Measurements from ENCODE around the gene NAA16.

The NAA16 gene

DNA sequence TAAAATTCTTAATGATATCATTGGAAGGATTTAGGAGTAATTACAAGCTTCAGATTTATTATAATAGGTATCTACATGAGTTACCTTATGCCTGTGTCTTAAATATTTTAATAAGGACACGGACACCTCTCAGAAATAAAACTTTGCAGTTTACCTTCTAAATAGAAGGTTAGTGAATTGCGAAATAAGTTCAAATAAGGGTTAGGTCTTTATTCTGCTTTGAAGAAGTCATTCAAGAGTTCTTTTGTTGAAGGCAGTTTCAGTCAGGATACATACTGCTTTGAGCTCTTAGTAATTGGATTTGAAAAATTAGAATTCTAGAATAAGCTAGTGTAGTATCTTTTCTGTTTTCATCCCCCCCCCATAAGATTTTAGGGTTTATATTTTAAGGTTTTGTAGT is 53.0 kb downstream of the NAA16 start:
- TF ChIP-seq GLIS3 (CRISPR knock-in tag; IDR thresholded peaks at IDR 0.05) (no peak), ISL1 (CRISPR knock-in tag; IDR thresholded peaks at IDR 0.05) (no peak), OSR1 (CRISPR knock-in tag; IDR thresholded peaks at IDR 0.05) (no peak), ZNF8 (CRISPR knock-in tag; IDR thresholded peaks at IDR 0.05) (no peak), ZFP3 (CRISPR knock-in tag; IDR thresholded peaks at IDR 0.05) (no peak), TCF4 (CRISPR knock-in tag; IDR thresholded peaks at IDR 0.05; ENCODE audit: borderline replicate concordance) (no peak), ZFP30 (CRISPR knock-in tag; IDR thresholded peaks at IDR 0.05) (no peak), TOX (CRISPR knock-in tag; IDR thresholded peaks at IDR 0.05; ENCODE audit: borderline replicate concordance) (no peak), CSDC2 (CRISPR knock-in tag; IDR thresholded peaks at IDR 0.05) (no peak), ZC3H10 (CRISPR knock-in tag; IDR thresholded peaks at IDR 0.05) (no peak), ESRRG (CRISPR knock-in tag; IDR thresholded peaks at IDR 0.05) (no peak), ZNF70 (CRISPR knock-in tag; IDR thresholded peaks at IDR 0.05) (no peak), RARB (CRISPR knock-in tag; IDR thresholded peaks at IDR 0.05) (no peak), ZNF565 (CRISPR knock-in tag; conservative IDR thresholded peaks at IDR 0.05; ENCODE audit: low read depth) (no peak), PPARA (CRISPR knock-in tag; IDR thresholded peaks at IDR 0.05; ENCODE audit: borderline replicate concordance) (no peak)
- TF ChIP-seq, protein P1, sequence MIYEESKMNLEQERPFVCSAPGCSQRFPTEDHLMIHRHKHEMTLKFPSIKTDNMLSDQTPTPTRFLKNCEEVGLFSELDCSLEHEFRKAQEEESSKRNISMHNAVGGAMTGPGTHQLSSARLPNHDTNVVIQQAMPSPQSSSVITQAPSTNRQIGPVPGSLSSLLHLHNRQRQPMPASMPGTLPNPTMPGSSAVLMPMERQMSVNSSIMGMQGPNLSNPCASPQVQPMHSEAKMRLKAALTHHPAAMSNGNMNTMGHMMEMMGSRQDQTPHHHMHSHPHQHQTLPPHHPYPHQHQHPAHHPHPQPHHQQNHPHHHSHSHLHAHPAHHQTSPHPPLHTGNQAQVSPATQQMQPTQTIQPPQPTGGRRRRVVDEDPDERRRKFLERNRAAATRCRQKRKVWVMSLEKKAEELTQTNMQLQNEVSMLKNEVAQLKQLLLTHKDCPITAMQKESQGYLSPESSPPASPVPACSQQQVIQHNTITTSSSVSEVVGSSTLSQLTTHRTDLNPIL (CRISPR knock-in tag; IDR thresholded peaks at IDR 0.05; ENCODE audit: low read depth): no peak
- TF ChIP-seq, protein P2, sequence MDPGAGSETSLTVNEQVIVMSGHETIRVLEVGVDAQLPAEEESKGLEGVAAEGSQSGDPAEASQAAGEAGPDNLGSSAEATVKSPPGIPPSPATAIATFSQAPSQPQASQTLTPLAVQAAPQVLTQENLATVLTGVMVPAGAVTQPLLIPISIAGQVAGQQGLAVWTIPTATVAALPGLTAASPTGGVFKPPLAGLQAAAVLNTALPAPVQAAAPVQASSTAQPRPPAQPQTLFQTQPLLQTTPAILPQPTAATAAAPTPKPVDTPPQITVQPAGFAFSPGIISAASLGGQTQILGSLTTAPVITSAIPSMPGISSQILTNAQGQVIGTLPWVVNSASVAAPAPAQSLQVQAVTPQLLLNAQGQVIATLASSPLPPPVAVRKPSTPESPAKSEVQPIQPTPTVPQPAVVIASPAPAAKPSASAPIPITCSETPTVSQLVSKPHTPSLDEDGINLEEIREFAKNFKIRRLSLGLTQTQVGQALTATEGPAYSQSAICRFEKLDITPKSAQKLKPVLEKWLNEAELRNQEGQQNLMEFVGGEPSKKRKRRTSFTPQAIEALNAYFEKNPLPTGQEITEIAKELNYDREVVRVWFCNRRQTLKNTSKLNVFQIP (CRISPR knock-in tag; IDR thresholded peaks at IDR 0.05; ENCODE audit: borderline replicate concordance, low read depth): no peak
- TF ChIP-seq, protein P3, sequence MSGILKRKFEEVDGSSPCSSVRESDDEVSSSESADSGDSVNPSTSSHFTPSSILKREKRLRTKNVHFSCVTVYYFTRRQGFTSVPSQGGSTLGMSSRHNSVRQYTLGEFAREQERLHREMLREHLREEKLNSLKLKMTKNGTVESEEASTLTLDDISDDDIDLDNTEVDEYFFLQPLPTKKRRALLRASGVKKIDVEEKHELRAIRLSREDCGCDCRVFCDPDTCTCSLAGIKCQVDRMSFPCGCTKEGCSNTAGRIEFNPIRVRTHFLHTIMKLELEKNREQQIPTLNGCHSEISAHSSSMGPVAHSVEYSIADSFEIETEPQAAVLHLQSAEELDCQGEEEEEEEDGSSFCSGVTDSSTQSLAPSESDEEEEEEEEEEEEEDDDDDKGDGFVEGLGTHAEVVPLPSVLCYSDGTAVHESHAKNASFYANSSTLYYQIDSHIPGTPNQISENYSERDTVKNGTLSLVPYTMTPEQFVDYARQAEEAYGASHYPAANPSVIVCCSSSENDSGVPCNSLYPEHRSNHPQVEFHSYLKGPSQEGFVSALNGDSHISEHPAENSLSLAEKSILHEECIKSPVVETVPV (CRISPR knock-in tag; IDR thresholded peaks at IDR 0.05): no peak
- no peak for ATAC-seq

DNA sequence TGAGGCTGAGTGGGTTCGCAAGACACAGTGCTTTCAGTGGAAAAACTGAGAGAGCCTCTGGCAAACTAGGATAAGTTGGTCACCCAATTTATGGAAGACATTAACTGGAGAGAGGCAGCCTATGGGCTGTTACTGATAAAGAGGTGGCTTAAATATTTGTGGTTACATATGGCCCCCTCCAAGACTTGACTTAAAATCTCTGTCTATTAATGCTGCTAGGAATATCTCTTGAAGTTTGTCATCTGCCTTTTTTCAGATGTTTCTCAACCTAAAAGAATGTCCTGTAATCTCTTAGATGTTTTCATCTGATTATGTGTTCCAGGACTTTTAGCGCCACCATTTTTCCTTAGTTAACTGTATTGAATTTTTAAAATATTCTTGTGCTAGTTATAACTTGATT is 54.6 kb downstream of the NAA16 start:
- ATAC-seq: peak; percentile 65
- TF ChIP-seq, protein P1 (CRISPR knock-in tag; IDR thresholded peaks at IDR 0.05; ENCODE audit: low read depth): no peak
- TF ChIP-seq ISL1 (CRISPR knock-in tag; IDR thresholded peaks at IDR 0.05): peak; percentile 30; the same call in 1 of the 2 replicates
- TF ChIP-seq ZFP3 (CRISPR knock-in tag; IDR thresholded peaks at IDR 0.05): no peak
- TF ChIP-seq, protein P4, sequence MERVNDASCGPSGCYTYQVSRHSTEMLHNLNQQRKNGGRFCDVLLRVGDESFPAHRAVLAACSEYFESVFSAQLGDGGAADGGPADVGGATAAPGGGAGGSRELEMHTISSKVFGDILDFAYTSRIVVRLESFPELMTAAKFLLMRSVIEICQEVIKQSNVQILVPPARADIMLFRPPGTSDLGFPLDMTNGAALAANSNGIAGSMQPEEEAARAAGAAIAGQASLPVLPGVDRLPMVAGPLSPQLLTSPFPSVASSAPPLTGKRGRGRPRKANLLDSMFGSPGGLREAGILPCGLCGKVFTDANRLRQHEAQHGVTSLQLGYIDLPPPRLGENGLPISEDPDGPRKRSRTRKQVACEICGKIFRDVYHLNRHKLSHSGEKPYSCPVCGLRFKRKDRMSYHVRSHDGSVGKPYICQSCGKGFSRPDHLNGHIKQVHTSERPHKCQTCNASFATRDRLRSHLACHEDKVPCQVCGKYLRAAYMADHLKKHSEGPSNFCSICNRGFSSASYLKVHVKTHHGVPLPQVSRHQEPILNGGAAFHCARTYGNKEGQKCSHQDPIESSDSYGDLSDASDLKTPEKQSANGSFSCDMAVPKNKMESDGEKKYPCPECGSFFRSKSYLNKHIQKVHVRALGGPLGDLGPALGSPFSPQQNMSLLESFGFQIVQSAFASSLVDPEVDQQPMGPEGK (CRISPR knock-in tag; IDR thresholded peaks at IDR 0.05; ENCODE audit: borderline replicate concordance): peak; percentile 67; the same call in 1 of the 2 replicates

DNA sequence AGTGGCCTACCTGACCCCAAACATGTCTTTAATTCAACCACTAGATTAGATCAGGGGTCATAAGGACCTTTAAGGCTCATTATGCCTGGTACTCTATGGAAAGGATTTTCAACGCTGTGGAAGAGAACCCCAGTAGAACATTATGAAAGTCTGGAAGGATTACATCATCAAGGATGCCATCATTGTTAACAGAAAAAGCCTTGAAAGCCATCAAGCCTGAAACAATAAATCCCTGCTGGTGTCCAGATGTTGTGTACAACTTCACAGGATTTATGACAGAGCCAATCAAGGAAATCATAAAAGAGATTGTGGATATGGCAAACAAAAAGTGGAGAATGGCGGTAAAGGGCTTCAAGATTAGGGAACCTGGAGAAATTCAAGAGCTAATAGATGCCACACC is 59.7 kb downstream of the NAA16 start:
- ATAC-seq: no peak
- TF ChIP-seq ZNF565 (CRISPR knock-in tag; conservative IDR thresholded peaks at IDR 0.05; ENCODE audit: low read depth) (no peak), GLIS3 (CRISPR knock-in tag; IDR thresholded peaks at IDR 0.05) (no peak), ESRRG (CRISPR knock-in tag; IDR thresholded peaks at IDR 0.05) (no peak), OSR1 (CRISPR knock-in tag; IDR thresholded peaks at IDR 0.05) (no peak), ZNF8 (CRISPR knock-in tag; IDR thresholded peaks at IDR 0.05) (no peak), ZC3H10 (CRISPR knock-in tag; IDR thresholded peaks at IDR 0.05) (no peak), SNAI2 (CRISPR knock-in tag; IDR thresholded peaks at IDR 0.05) (no peak), RARB (CRISPR knock-in tag; IDR thresholded peaks at IDR 0.05) (no peak)

DNA sequence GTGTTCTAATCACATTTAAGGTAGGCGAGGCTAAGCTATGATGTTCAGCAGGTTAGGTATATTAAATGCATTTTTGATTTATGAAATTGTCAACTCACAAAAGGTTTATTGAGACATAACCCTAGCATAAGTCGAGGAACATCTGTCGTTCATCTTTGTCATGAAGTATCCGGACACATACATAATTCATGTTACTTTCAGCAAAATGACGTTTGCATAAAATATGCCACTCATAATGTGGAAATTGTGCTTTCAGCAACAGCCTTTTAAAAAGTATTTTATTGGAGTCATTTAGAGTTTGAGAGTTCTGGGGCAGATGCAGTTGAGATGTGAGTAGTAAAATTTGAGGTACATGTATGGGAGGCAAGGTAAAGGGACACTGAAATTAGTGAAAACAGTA is 66.4 kb downstream of the NAA16 start:
- ATAC-seq: no peak
- TF ChIP-seq ZFP3 (CRISPR knock-in tag; IDR thresholded peaks at IDR 0.05) (no peak), PPARA (CRISPR knock-in tag; IDR thresholded peaks at IDR 0.05; ENCODE audit: borderline replicate concordance) (no peak), RARB (CRISPR knock-in tag; IDR thresholded peaks at IDR 0.05) (no peak), ZNF565 (CRISPR knock-in tag; conservative IDR thresholded peaks at IDR 0.05; ENCODE audit: low read depth) (no peak), BACH2 (CRISPR knock-in tag; IDR thresholded peaks at IDR 0.05; ENCODE audit: borderline replicate concordance) (no peak), SNAI2 (CRISPR knock-in tag; IDR thresholded peaks at IDR 0.05) (no peak), ZNF70 (CRISPR knock-in tag; IDR thresholded peaks at IDR 0.05) (no peak), GLIS3 (CRISPR knock-in tag; IDR thresholded peaks at IDR 0.05) (no peak)
- TF ChIP-seq, protein P1 (CRISPR knock-in tag; IDR thresholded peaks at IDR 0.05; ENCODE audit: low read depth): no peak
- TF ChIP-seq, protein P5, sequence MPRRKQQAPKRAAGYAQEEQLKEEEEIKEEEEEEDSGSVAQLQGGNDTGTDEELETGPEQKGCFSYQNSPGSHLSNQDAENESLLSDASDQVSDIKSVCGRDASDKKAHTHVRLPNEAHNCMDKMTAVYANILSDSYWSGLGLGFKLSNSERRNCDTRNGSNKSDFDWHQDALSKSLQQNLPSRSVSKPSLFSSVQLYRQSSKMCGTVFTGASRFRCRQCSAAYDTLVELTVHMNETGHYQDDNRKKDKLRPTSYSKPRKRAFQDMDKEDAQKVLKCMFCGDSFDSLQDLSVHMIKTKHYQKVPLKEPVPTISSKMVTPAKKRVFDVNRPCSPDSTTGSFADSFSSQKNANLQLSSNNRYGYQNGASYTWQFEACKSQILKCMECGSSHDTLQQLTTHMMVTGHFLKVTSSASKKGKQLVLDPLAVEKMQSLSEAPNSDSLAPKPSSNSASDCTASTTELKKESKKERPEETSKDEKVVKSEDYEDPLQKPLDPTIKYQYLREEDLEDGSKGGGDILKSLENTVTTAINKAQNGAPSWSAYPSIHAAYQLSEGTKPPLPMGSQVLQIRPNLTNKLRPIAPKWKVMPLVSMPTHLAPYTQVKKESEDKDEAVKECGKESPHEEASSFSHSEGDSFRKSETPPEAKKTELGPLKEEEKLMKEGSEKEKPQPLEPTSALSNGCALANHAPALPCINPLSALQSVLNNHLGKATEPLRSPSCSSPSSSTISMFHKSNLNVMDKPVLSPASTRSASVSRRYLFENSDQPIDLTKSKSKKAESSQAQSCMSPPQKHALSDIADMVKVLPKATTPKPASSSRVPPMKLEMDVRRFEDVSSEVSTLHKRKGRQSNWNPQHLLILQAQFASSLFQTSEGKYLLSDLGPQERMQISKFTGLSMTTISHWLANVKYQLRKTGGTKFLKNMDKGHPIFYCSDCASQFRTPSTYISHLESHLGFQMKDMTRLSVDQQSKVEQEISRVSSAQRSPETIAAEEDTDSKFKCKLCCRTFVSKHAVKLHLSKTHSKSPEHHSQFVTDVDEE (CRISPR knock-in tag; IDR thresholded peaks at IDR 0.05): no peak
- TF ChIP-seq, protein P3 (CRISPR knock-in tag; IDR thresholded peaks at IDR 0.05): no peak
